ENCODE data around the gene PXDC1. TPM values are rescaled to one million over a fixed set of nuclear protein-coding genes. Genes with fewer than 3 reads are reported as not detected.
A peak's percentile ranks its signal among the peaks of the same experiment; 100 is the strongest.

Gene PXDC1
- total RNA-seq, 6 experiments from 2014 or later: 50.5 to 250 (median 97.5) TPM

DNA sequence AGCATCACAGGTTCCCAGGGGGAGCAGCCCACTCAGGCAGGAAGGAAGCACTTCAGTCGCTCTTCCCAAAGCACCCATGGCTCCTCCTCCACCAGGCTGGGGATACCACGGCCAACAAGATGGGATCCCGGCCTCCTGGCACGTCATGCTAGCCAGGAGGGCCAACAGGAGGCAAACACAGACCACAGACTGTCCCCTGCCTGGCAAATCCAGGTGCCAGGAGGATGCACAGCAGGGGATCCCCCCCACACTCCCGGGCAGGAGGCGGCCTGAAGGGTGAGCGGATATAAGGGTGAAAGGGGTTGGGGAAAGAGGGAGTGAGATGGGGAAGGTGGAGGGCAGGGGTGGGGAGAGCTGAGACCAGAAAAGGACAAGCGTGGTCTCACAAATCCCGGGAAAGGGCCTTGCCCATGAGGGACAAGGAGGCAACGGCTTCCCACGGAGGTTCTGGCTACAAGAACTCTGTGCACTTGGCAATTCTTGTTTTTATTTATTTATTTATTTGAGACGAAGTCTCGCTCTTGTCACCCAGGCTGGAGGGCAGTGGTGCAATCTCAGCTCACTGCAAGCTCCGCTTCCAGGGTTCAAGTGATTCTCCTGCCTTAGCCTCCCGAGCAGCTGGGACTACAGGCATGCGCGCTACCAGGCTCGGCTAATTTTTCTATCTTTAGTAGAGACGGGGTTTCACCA is 7.2 kb downstream of the PXDC1 start:
- ATAC-seq (peak in 1 of 4 donors; percentile 1), DNase-seq (peak in 1 of 3 donors; percentile 40)
- peak overlapping the region in 1 of 3 donors; percentile 36 for H3K4me3 ChIP-seq
- no peaks in the 10 kb centered on the region for H3K9me3 ChIP-seq
- no peaks in the 10 kb centered on the region for H3K36me3 ChIP-seq
- 60% methylated on average over 16 of the region's 19 CpGs for WGBS (ENCODE audit: insufficient coverage, low coverage, low lambda C conversion rate, missing lambda C conversion rate)
- H3K4me1 ChIP-seq: peaks cover 0 to 92% (median 39%) of the 10 kb centered on the region in 4 donors
- TF ChIP-seq, protein P1, sequence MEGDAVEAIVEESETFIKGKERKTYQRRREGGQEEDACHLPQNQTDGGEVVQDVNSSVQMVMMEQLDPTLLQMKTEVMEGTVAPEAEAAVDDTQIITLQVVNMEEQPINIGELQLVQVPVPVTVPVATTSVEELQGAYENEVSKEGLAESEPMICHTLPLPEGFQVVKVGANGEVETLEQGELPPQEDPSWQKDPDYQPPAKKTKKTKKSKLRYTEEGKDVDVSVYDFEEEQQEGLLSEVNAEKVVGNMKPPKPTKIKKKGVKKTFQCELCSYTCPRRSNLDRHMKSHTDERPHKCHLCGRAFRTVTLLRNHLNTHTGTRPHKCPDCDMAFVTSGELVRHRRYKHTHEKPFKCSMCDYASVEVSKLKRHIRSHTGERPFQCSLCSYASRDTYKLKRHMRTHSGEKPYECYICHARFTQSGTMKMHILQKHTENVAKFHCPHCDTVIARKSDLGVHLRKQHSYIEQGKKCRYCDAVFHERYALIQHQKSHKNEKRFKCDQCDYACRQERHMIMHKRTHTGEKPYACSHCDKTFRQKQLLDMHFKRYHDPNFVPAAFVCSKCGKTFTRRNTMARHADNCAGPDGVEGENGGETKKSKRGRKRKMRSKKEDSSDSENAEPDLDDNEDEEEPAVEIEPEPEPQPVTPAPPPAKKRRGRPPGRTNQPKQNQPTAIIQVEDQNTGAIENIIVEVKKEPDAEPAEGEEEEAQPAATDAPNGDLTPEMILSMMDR (IDR thresholded peaks at IDR 0.05): no peak
- peak overlapping the region; percentile 66 to 92 (median 76) for H3K27ac ChIP-seq
- no peaks in the 10 kb centered on the region for H3K27me3 ChIP-seq
- intact Hi-C loops (cut with DNase I): loop anchor here in 1 of 2 donors (10.0 kb wide), 1 partner anchor 240 kb away; no protein-coding TSS in a partner anchor

DNA sequence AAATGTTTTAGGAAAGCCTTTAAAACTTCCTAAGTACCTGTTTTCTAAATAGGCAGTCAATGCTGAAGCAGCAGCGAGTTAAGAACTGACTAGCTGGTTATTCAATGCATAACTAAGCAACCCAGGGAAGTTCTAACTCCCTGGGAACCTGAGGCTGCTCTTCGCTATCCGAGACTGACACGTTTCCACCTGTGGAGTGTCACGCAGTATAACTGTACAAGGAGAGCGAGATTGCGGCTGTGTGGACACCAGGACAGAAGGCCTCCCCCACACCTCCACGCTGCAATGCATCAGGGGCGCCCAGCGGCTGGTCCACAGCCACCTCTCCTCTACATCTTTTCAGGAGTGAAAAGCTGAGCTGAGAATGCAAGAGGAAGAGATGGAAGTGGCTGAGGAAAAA is 8.0 kb downstream of the PXDC1 start:
- Histone ChIP-seq H3K27me3 (no peaks in the 10 kb centered on the region), H3K4me3 (peak overlapping the region in 2 of 3 donors; percentile 35 to 36), H3K4me1 (peaks cover 0 to 84% (median 39%) of the 10 kb centered on the region in 4 donors)

DNA sequence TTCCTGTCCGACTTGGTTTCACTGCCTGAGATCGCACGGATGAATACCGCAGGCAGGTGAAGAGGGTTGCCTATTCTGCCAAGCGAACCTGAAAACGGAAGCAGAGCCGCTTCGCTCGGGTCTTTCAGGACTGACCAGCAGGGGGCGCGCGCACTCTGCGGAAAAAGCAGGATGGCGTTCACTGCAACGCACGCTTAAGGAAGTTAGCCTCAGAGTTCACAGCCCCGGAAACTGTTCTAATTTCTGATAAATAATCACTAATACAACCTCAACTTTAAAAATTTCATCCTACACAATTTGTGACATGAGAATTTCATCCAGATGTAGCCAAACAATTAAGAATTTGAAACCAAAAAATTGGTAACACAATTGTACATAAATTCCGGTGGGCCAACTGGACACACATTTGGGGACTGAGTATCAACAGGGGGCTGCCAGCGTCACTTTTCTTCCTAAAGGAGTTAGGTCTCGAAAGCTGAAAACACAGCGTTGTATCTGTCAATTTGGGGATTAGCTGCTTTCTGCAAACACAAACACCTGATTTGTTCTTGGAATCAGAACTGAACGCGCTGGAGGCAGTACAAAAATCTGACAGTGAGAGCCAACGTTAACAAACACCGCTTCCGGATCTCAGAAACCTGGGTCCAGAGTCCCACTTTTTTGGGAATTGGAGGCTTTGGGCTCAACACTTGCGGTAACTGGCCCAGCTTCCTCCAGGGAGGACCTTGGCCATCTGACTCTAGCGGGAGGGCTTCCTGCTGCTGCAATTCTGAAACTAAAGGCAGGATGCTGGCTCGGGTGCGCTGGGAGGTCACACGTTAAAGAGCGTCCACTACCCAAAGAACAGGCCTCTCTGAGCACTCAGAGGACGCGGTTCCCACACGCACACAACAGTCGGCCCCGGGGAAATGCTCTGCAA is 8.8 kb downstream of the PXDC1 start:
- intact Hi-C loops (cut with DNase I): loop anchor here in 1 of 2 donors (10.0 kb wide), 1 partner anchor 242 kb away; no protein-coding TSS in a partner anchor
- H3K27ac ChIP-seq: peak overlapping the region; percentile 66 to 92 (median 76)
- peaks cover 0 to 75% (median 36%) of the 10 kb centered on the region in 4 donors for H3K4me1 ChIP-seq
- WGBS (ENCODE audit: insufficient coverage, low coverage, low lambda C conversion rate, missing lambda C conversion rate): 1% methylated on average over 32 of the region's 37 CpGs
- no peaks in the 10 kb centered on the region for H3K27me3 ChIP-seq
- H3K4me3 ChIP-seq: peak overlapping the region in 2 of 3 donors; percentile 35 to 36
- ATAC-seq (peak; percentile 75 to 82 (median 79)), DNase-seq (peak; percentile 87 to 92 (median 91))
- TF ChIP-seq, protein P1 (IDR thresholded peaks at IDR 0.05): peak; percentile 96 to 98 (median 96)
- TF ChIP-seq POLR2A (IDR thresholded peaks at IDR 0.05): peak; percentile 89
- H3K9me3 ChIP-seq: no peaks in the 10 kb centered on the region
- peaks cover 0 to 11% (median 8%) of the 10 kb centered on the region in 4 donors for H3K36me3 ChIP-seq

More for the DNA sequence above, 8.0 kb downstream of the PXDC1 start:
- intact Hi-C loops (cut with DNase I): loop anchor here in 1 of 2 donors (10.0 kb wide), 1 partner anchor 241 kb away; no protein-coding TSS in a partner anchor
- peak overlapping the region; percentile 66 to 92 (median 76) for H3K27ac ChIP-seq
- no peaks in the 10 kb centered on the region for H3K9me3 ChIP-seq
- DNase-seq (no peak), ATAC-seq (no peak)
- TF ChIP-seq POLR2A (IDR thresholded peaks at IDR 0.05): no peak
- TF ChIP-seq, protein P1 (IDR thresholded peaks at IDR 0.05): no peak
- WGBS (ENCODE audit: insufficient coverage, low coverage, low lambda C conversion rate, missing lambda C conversion rate): 41% methylated on average over 6 of the region's 10 CpGs
- peaks cover 0 to 3% (median 1%) of the 10 kb centered on the region in 4 donors for H3K36me3 ChIP-seq

DNA sequence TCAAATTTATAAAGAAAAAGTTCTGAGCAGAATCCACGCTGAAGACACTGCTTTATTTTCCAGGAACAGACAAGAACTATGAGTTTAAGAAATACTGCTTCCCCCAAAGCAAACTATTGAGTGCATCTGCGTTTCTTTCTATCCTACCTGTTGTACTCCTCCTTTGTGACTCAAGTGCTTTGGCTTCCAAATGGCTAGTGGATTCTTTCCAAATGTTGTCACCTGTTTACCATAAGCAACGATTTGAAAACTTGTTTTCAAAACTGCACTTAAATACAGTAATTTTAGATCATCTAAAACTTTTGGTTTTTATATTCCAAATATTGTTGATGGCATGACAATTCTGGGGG is 9.5 kb downstream of the PXDC1 start:
- peak overlapping the region in 2 of 3 donors; percentile 76 to 92 for H3K27ac ChIP-seq
- peaks cover 0 to 17% (median 11%) of the 10 kb centered on the region in 4 donors for H3K36me3 ChIP-seq
- intact Hi-C loops (cut with DNase I): loop anchor here in 1 of 2 donors (10.0 kb wide), 1 partner anchor 243 kb away; no protein-coding TSS in a partner anchor
- no peaks in the 10 kb centered on the region for H3K9me3 ChIP-seq
- no peaks in the 10 kb centered on the region for H3K27me3 ChIP-seq
- TF ChIP-seq, protein P1 (IDR thresholded peaks at IDR 0.05): no peak
- TF ChIP-seq POLR2A (IDR thresholded peaks at IDR 0.05): no peak
- DNase-seq (no peak), ATAC-seq (no peak)
- WGBS (ENCODE audit: insufficient coverage, low coverage, low lambda C conversion rate, missing lambda C conversion rate): 20% methylated on average over 3 of the region's 3 CpGs
- peak overlapping the region in 1 of 3 donors; percentile 36 for H3K4me3 ChIP-seq
- H3K4me1 ChIP-seq: peaks cover 0 to 69% (median 32%) of the 10 kb centered on the region in 4 donors

All from right lobe of liver (tissue), 6 donors.